NCI-H2081 (cell line): ENCODE results near the gene HBE1.
"Not testable (repeated sequence)": the region's sequence is repeated elsewhere in the genome, so short reads cannot be mapped to it uniquely, and the experiment has no call there.

ENCODE experiments used
- DNase-seq, 2 experiments: peaks; one replicate each; lab custom pipeline; 2025; lab: John Stamatoyannopoulos, UW

HBE1 gene

DNA sequence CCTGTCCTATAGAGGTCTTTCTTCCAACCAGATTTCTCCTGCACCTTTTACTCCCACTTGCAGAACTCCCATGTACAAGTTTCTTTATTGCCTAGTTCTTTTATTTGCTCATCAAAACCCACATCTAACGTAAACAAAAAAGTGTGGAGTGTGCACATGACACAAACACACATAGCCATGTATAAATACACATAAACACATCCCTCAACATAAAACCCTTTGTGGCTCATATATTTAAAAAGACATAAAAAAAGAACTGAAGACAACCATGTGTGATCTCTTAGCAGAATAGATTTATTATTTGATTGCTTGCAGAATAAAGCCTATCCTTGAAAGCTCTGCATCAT is 16.9 kb downstream of the HBE1 start:
- DNase-seq = no peak

DNA sequence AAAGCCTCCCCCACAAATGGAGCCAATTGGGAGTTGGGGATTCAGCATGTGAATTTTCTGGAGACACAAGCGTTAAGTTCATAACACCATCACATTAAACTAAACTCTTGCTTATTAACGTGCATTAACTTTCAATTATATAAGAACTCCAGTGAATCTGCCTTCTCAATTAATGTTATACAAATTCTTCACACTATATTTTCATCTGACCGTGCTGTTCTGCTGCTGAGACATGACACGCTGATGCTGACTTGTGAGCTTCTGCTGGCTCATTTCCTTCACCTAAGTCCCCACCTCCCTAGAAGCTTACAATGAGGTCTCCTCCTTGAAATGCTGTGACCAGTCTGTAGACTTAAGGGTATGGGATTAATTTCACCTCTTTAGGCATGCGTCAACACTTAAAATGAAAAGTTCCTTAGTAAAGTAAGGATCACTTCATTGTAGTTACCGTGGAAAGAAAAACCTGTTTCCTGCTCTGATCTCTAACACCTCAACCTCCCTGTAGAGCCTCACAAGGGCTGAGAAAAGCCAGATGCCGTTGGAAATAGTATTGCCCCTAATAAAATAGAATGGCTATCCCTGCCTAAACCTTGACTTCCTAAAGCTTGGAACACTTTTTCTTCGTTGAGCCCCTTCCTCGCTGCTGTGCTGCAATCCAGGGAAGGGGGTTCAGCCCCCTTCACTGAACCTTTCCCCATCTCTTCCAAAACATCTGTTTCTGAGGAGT is 17.4 kb downstream of the HBE1 start:
- DNase-seq = no peak

DNA sequence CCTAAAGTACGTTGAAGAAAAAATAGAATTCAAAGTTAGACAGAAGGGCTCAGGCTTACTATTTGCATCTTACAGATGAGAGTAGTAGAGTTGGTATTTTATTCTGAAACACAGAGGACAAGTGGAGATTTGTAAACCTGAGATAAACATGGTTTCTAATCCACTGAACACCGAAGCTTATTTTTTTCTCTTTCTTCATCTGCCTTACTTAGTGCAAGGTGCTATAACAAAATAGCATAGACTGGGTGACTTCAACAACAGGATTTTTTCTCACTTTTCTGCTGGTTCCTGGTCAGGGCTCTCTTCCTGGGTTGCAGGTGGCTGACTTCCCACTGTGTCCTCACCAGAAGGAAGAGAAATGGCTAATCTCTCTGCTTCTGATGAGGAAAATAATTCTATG is 18.0 kb downstream of the HBE1 start:
- no peak for DNase-seq

DNA sequence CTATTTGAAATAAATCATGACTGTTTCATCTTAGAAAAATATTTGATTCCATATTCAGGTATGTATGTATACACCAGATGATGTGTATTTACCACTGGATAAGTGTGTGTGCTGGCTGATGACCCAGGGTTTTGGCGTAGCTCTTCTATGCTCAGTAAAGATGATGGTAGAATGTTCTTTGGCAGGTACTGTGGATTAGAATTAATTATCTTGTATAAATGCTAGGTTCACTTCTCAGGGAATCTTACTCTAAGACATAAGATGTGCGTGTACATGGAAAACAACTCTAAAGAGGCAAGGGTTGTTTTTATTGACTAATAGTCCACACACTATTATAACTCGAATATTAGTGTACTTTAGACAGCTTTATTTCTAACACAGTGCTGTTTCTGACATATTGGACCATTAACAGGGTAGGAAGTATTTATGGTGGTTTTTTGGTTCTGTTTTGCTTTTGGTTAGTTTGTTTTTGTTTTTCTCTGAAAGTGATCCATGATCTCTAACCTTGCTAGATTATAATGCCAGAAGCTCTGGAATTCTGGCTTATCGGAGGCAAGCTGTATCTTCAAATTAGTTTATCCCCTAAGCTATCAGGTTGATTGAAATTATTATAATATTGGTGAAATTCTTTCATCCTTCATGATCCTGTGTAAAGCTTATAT is 19.1 kb downstream of the HBE1 start:
- no peak for DNase-seq

DNA sequence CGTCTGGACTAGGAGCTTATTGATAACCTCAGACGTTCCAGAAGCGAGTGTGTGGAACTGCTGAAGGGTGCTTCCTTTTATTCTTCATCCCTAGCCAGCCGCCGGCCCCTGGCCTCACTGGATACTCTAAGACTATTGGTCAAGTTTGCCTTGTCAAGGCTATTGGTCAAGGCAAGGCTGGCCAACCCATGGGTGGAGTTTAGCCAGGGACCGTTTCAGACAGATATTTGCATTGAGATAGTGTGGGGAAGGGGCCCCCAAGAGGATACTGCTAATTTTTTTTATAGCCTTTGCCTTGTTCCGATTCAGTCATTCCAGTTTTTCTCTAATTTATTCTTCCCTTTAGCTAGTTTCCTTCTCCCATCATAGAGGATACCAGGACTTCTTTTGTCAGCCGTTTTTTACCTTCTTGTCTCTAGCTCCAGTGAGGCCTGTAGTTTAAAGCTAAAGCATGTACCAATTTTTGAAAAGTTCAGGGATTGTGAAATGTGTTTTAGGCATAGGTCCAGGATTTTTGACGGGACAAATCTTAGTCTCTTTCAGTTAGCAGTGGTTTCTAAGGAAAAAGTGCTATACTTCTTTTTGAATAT is 19.8 kb downstream of the HBE1 start, which contains the start of gene HBG1:
HBG1 (minus strand) TSS at position 51 of the 590 bp plus-strand sequence. CDS start 53 bp downstream, outside the sequence.
- DNase-seq = not testable (repeated sequence)

DNA sequence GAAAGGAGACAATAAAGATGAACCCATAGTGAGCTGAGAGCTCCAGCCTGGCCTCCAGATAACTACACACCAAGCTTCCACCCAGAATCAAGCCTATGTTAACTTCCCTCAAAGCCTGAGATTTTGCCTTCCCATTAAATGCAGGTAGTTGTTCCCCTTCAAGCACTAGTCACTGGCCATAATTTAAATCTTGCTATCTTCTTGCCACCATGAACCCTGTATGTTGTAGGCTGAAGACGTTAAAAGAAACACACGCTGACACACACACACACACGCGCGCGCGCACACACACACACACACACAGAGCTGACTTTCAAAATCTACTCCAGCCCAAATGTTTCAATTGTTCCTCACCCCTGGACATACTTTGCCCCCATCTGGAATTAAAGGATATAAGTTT is 21.2 kb downstream of the HBE1 start:
- not testable (repeated sequence) for DNase-seq

DNA sequence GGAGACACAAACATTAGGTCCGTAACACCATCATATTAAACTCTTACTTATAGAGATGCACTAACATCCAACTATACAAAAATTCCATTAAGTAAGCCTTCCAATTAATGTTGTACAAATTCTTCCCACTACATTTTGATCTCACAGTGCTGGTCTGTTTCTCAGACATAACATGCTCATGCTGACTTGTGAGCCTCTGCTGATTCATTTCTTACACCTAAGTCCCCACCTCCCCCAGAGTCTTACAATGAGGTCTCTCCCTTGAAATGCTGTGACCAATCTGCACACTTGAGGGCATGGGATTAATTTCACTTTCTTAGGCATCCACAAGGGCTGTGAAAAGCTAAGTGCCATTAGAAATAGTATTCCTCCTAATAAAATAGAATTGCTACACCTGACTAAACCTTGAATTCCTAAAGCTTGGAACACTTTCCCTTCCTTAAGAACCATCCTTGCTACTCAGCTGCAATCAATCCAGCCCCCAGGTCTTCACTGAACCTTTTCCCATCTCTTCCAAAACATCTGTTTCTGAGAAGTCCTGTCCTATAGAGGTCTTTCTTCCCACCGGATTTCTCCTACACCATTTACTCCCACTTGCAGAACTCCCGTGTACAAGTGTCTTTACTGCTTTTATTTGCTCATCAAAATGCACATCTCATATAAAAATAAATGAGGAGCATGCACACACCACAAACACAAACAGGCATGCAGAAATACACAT is 22.1 kb downstream of the HBE1 start:
- no peak for DNase-seq

DNA sequence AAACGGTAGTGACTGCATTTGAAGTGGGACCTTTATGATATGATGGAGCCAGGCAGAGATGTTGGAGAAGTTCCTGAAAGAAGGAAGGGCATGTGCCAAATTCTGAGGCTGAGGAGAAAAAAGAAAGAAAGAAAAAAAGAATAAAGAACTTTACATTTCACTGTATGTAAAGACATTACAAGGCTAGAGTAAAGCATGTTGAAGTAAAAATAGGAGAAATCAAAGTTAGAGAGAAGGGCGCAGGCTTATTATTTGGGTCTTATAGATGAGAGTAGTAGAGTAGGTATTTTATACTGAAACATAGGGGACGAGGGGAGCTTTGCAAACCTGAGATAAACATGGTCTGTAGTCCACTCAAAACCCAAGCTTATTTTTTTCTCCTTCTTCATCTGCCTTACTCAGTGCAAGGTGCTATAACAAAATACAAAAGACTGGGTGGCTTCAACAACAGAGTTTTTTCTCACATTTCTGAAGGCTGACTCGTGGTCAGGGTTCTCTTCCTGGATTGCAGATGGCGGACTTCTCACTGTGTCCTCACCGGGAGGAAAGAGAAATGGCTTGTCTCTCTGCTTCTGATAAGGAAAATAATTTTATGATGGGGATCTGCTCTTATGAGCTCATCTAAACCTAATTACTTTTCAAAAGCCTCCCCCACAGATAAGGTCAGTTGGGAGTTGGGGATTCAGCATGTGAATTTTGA is 22.8 kb downstream of the HBE1 start:
- no peak for DNase-seq

DNA sequence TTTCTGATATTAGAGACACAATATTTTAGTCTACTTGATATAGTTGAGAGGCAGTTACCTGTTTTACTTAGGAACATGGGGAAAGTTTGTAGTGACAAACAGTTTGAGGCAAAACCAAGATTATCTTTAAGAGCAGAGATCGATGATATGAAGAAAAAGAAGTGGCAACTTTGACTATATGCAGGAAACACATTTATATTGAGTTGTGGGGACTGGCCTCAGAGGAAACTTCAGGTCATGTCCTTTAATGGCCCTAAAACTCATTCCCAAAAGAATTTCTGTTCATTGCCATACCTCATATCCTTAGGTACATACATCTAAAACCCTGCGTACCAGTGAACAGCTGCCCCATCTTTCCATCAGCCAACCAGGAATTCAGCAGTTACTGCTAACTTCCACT is 24.6 kb downstream of the HBE1 start:
- no peak for DNase-seq

DNA sequence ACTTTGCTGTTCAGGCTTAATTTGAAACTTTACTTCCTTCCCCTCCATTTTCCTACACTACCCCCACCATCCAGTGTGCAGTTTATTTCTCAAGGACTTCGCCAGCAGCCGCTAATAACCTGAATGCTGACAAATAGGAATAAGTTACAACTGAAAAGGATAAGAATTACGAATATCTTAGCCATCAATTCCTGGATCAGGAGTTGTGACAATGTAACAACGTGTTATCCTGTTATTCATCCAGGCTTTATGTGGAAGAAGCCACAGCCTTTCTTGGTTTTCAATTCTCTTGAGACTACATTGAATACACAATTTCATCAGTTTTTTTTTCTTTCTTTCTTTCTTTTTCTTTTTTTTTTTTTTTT is 25.9 kb downstream of the HBE1 start:
- DNase-seq = no peak

DNA sequence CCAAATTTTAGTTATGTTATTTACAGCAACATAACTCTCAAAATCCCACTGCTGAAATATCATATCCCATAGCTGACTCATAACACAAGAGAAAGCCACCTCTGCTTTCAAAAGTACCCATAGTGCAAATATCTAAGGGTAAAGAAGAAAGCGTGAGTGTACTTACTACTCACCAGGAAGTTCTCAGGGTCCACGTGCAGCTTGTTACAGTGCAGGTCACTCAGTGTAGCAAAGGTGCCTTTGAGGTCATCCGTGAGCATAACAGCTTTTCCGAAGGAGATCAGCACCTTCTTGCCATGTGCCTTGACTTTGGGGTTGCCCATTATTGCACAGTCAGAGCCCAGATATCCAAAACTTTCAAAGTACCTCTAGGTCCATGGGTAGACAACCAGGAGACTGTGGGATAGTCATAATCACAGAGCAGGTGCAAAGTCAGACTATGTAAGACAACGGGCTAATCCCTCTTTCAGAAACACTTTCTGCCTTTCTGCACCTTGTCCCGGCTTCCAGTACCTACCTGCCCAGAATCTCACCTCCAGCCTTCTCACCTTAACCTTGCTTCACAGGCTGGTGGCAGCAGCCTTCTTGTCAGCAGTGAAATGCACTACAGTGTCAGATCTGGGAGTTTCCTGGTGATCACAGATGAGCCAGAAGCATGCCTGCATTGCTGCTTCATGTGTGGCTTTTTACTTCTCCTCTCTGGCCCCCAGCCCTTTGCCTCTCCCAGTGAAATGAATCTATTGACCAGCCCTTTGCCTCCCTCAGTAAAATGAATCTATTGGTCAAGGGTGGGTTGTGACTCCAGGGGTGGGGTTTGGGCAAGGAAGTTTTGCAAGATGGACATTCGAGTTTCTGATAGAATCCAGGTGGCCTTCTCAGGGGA is 26.6 kb downstream of the HBE1 start:
- DNase-seq = no peak

DNA sequence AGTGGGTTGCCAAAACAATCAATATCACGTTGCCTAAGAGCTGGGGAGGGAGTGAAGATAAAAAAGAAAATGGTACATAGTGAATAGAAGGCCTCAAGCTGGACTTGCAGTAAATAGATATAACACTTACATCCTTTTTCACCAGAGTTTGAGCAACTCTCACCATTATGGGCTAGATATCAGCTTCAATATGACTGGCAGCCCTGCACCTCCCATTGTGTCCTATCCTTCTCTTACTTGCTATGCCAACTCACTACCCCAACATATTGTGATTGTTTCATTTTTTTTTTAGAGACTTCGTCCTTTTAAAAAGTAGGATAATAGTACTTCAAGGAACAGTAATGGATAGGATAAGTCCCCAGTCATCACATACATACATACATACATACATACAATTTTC is 27.5 kb downstream of the HBE1 start:
- no peak for DNase-seq

DNA sequence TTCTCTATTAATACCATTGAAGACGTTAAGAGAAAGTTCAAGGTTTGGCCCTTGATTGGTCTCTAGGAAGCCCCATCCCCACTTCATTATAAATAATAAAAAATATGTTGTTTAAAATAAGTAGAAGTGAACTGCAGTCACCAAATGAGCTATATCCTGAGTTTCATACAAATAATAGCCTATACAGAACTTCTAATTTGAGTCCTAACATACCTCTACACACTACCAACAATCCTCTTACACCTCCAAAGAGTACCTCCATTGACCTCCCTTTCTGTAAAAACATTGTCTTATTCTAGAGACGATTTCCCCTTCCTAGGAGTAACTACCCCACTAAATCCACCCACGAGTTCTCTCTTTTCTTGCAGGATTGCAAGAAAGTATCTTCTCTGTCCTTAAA is 28.3 kb downstream of the HBE1 start:
- DNase-seq = no peak

DNA sequence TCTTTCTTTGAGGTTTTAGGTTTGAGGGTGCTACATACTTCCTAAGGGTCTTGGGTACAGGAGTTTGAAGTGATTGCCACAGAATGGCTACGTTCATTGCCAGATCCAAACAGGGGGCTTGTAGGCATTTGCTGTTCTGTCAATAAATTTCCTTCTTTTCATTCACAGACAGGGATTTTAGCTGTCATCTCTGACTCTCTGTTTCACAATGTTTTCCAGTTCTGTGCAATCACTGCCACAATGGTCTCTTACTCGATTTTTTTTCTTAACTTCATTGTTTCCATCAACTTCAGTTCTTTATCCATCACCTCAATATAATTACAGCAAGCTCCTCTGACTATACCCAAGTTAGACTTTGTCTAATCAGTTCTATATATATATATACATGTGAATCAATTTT is 29.3 kb downstream of the HBE1 start:
- DNase-seq = no peak

DNA sequence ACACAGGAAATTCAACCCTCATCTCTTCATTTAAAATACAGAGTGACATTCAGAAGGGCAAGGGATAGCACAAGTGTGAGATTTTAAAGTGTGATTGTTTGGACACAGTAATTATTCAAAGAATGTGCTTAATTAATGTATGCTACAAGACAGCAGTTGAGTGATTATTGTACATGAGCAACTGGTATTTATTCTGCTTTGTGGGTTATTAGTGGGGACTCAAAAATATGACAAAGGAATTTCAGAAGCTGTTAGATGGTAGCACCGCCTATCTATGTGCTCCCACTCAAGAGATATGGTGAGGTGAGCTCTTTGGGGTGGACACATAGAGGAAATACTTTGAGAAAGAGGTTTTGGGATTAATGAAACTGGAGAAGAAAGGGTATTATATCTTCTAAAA is 29.7 kb downstream of the HBE1 start:
- DNase-seq = no peak

DNA sequence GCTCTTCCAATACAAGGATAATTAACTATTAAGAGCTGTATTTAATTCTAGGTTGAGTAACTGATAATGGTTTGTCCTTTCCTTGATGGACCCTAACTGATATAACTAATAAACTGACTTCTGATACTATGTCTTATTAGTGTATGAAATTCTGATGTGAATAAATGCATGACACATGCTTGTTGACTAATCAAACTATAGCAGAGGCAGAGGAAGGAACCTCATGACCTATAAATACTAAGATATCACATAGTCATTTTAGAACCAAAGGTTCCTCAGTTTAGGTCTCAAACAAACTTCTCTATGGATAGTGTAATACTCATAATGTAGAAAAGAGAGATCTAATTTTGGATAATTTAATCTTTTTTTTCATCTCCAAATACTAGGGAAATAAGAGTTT is 30.7 kb downstream of the HBE1 start:
- DNase-seq = no peak

DNA sequence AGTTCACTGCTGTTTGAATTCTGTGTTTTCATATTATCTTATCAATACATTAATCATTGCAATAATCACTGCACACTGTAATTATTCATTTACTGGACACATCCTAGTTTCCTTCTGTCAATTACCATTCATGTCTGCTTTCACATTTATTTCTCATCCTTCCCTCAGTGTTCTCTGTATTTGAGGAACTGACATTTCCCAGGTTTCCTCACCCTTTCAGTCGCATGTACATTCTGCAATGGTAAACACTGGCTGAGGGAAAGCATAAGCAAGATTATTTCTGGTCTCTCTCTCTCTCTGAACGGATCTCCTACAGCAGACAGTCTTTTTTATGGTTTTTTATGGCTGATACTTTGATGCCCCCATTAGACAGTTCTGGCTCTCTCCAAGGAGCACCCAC is 31.3 kb downstream of the HBE1 start:
- DNase-seq = no peak

DNA sequence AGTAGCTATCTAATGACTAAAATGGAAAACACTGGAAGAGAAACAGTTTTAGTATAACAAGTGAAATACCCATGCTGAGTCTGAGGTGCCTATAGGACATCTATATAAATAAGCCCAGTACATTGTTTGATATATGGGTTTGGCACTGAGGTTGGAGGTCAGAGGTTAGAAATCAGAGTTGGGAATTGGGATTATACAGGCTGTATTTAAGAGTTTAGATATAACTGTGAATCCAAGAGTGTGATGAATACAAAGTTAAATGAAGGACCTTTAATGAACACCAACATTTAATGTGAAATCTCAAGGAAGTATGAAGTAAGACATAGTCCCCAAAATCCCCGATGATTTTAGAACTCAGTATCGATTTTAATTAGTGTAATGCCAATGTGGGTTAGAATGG is 32.3 kb downstream of the HBE1 start:
- no peak for DNase-seq

DNA sequence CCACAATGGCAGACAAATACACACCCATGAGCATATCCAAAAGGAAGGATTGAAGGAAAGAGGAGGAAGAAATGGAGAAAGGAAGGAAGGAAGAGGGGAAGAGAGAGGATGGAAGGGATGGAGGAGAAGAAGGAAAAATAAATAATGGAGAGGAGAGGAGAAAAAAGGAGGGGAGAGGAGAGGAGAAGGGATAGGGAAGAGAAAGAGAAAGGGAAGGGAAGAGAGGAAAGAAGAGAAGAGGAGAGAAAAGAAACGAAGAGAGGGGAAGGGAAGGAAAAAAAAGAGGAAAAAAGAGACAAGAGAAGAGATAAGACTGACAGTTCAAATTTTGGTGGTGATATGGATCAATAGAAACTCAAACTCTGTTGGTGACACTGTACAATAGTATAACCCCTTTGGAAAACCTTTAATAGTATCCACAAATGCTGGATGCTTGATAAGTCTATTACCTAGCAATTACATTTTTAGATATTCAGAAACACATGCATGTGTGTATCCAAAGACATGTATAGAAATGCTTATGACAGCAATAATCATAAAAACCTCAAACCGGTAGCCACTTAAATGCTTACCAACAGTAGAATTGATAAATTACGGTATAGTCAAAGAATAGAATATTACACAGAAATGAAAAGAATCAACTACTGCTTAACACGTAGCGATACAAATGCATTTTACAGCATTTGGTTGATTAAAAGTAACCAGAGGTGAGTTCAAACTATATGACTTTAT is 34.2 kb downstream of the HBE1 start:
- no peak for DNase-seq

DNA sequence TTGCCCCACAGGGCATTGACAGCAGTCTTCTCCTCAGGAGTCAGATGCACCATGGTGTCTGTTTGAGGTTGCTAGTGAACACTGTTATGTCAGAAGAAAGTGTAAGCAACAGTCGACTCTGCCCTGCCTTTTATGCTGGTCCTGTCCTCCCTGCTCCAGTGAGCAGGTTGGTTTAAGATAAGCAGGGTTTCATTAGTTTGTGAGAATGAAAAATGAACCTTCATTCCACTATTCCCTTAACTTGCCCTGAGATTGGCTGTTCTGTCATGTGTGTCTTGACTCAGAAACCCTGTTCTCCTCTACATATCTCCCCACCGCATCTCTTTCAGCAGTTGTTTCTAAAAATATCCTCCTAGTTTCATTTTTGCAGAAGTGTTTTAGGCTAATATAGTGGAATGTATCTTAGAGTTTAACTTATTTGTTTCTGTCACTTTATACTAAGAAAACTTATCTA is 35.3 kb downstream of the HBE1 start, which contains the start of gene HBD:
HBD (minus strand) TSS at position 103 of the 454 bp plus-strand sequence; CDS start at position 53, 50 bp downstream.
- DNase-seq = no peak
